IMR-90 (cell line): Measurements from ENCODE around the gene NELL1. TPM values are rescaled to one million over a fixed set of nuclear protein-coding genes. Genes with fewer than 3 reads are reported as not detected.

Experiments used
- ATAC-seq: fragments of 200-7000 bp; cut with Tn5 transposase; 2 replicates; pipeline ENCODE4 v1.9.1; 2020; ENCODE audit warnings: low read depth, mild to moderate bottlenecking, moderate library complexity
- BruUV-seq: library from RNA; stranded (reverse); fragments of 400-500 nt; replicated peaks from 2 replicates; lab custom pipeline; 2021; lab: Mats Ljungman, UMichigan
- CTCF ChIA-PET: fragments of 300-600 bp; formaldehyde crosslinking; extraction: SDS; loops from one replicate; lab custom pipeline; 2021; ENCODE audit warnings: antibody characterized with exemption; lab: Yijun Ruan, JAX
- POLR2A ChIA-PET: fragments of 300-600 bp; sonication (Branson Sonifier 250); formaldehyde crosslinking; loops from one replicate; lab custom pipeline; 2022; ENCODE audit warnings: antibody characterized with exemption; ENCODE audit not compliant: unreplicated experiment; lab: Charles Lee
- DNase-seq: peaks from one replicate; pipeline ENCODE4 v3.0.0; 2013
- H2AFZ ChIP-seq: replicated peaks from 2 replicates; pipeline ENCODE3; 2013; ENCODE audit warnings: low read length, mild to moderate bottlenecking; ENCODE audit not compliant: poor library complexity
- H2AK5ac ChIP-seq: 2 replicates; pipeline ENCODE4 v1.6.1; 2013; ENCODE audit warnings: low read depth, low read length, inconsistent platforms
- H2AK9ac ChIP-seq: replicated peaks from 2 replicates; pipeline ENCODE3; 2013; ENCODE audit warnings: mild to moderate bottlenecking, low read depth, low read length, moderate library complexity; ENCODE audit not compliant: poor library complexity
- H2BK120ac ChIP-seq: 2 replicates; pipeline ENCODE4 v1.6.1; 2013; ENCODE audit warnings: low read depth, low read length, inconsistent platforms
- H2BK15ac ChIP-seq: 3 replicates; pipeline ENCODE4 v1.6.1; 2013; ENCODE audit warnings: low read depth, low read length, inconsistent platforms
- H2BK20ac ChIP-seq: 2 replicates; pipeline ENCODE4 v1.6.1; 2013; ENCODE audit warnings: low read depth, mild to moderate bottlenecking, inconsistent platforms, low read length, moderate library complexity
- H2BK5ac ChIP-seq: 2 replicates; pipeline ENCODE4 v1.6.1; 2013; ENCODE audit warnings: mild to moderate bottlenecking, low read depth, low read length, inconsistent platforms; ENCODE audit not compliant: poor library complexity, severe bottlenecking
- H3K14ac ChIP-seq: replicated peaks from 2 replicates; pipeline ENCODE4 v1.6.1; 2013; ENCODE audit warnings: low read depth, low read length, inconsistent platforms
- H3K18ac ChIP-seq: 2 replicates; pipeline ENCODE4 v1.6.1; 2013; ENCODE audit warnings: low read depth, low read length, control low read depth
- H3K23ac ChIP-seq: 2 replicates; pipeline ENCODE4 v1.6.1; 2013; ENCODE audit warnings: low read depth, low read length, inconsistent platforms
- H3K27ac ChIP-seq: 2 replicates; pipeline ENCODE4 v1.5.1; 2013; ENCODE audit warnings: mild to moderate bottlenecking, control low read depth, low read length; ENCODE audit not compliant: insufficient read depth
- H3K27me3 ChIP-seq: 2 replicates; pipeline ENCODE4 v1.6.1; 2013; ENCODE audit warnings: low read length; ENCODE audit not compliant: control insufficient read depth, insufficient read depth
- H3K36me3 ChIP-seq: 2 replicates; pipeline ENCODE4 v1.6.1; 2013; ENCODE audit warnings: low read length, mixed read lengths; ENCODE audit not compliant: control insufficient read depth, insufficient read depth
- H3K4ac ChIP-seq: 2 replicates; pipeline ENCODE4 v1.6.1; 2013; ENCODE audit warnings: low read depth, low read length, inconsistent platforms
- H3K4me1 ChIP-seq: 2 replicates; pipeline ENCODE4 v1.6.1; 2013; ENCODE audit warnings: low read length, mixed read lengths; ENCODE audit not compliant: control insufficient read depth, insufficient read depth
- H3K4me2 ChIP-seq: 2 replicates; pipeline ENCODE4 v1.6.1; 2013; ENCODE audit warnings: low read depth, mild to moderate bottlenecking, control low read depth, low read length, moderate library complexity
- H3K4me3 ChIP-seq: 2 replicates; pipeline ENCODE4 v1.5.1; 2013; ENCODE audit warnings: low read depth, mild to moderate bottlenecking, control low read depth, low read length, moderate library complexity; ENCODE audit not compliant: insufficient read depth
- H3K56ac ChIP-seq: 2 replicates; pipeline ENCODE4 v1.6.1; 2013; ENCODE audit warnings: low read length, inconsistent platforms; ENCODE audit not compliant: insufficient read depth; ENCODE audit errors: extremely low read depth
- H3K79me1 ChIP-seq, 2 experiments: 2 replicates each; pipeline ENCODE4 v1.6.1; 2013; ENCODE audit warnings: low read length in 2 of 2, inconsistent platforms in 1 of 2, low read depth in 1 of 2
- H3K9ac ChIP-seq: 2 replicates; pipeline ENCODE4 v1.6.1; 2013; ENCODE audit warnings: low read depth, low read length, control low read depth
- H3K9me1 ChIP-seq: 2 replicates; pipeline ENCODE4 v1.6.1; 2013; ENCODE audit warnings: low read length, inconsistent platforms; ENCODE audit not compliant: insufficient read depth
- H3K9me3 ChIP-seq: 2 replicates; pipeline ENCODE4 v1.6.1; 2013; ENCODE audit warnings: low read length; ENCODE audit not compliant: control insufficient read depth, insufficient read depth
- H4K20me1 ChIP-seq: 2 replicates; pipeline ENCODE4 v1.6.1; 2013; ENCODE audit warnings: low read length, inconsistent platforms; ENCODE audit not compliant: insufficient read depth
- H4K5ac ChIP-seq: 2 replicates; pipeline ENCODE4 v1.6.1; 2013; ENCODE audit warnings: mild to moderate bottlenecking, low read depth, low read length, control low read depth
- H4K8ac ChIP-seq, 2 experiments: 2 replicates each; pipeline ENCODE4 v1.6.1; 2013; ENCODE audit warnings: low read depth in 2 of 2, low read length in 2 of 2, control low read depth in 1 of 2, inconsistent platforms in 1 of 2
- H4K91ac ChIP-seq: 2 replicates; pipeline ENCODE4 v1.6.1; 2013; ENCODE audit warnings: low read depth, low read length, inconsistent platforms; ENCODE audit not compliant: insufficient read depth
- MAZ ChIP-seq: IDR thresholded peaks from 2 replicates; pipeline ENCODE4 v1.6.1; 2012; ENCODE audit warnings: low read depth, mild to moderate bottlenecking, low read length, improper control_type of control experiment, moderate library complexity, borderline replicate concordance
- WGBS, 2 experiments: methylation state at CpG; one replicate each; pipeline versions ENCODE4 v1.1.5 to v1.1.7; 2013; ENCODE audit warnings: missing lambda C conversion rate in 2 of 2; ENCODE audit not compliant: insufficient read length in 1 of 2; ENCODE audit errors: extremely low coverage in 2 of 2; 5-methylcytosine and 5-hydroxymethylcytosine counted together
- dilution Hi-C: fragments of 300-500 bp; cut with HindIII; formaldehyde crosslinking; loops from one replicate; pipeline ENCODE4 v1.14.3; 2018; ENCODE audit warnings: low sequenced_read_pairs; ENCODE audit not compliant: unreplicated experiment
- in situ Hi-C: fragments of 300-500 bp; cut with MboI; formaldehyde crosslinking; loops from 3 replicates; pipeline ENCODE4 v1.14.3; 2019; ENCODE audit warnings: low sequenced_read_pairs, inconsistent platforms, mixed read lengths
- intact Hi-C: fragments of 100-400 bp; cut with micrococcal nuclease; formaldehyde crosslinking; loops from 2 replicates; pipeline ENCODE4 v1.10.0; 2022
- polyA plus RNA-seq, 3 experiments: library from polyadenylated mRNA; depleted of rRNA; stranded (reverse); fragments of >200 nt; gene quantifications; 2 replicates each; pipeline ENCODE4 v1.2.3, GENCODE V29; 2012; ENCODE audit warnings: low replicate concordance in 1 of 3
- total RNA-seq: library from RNA; depleted of rRNA; stranded (reverse); fragments of >200 nt; gene quantifications from 2 replicates; pipeline ENCODE4 v1.2.3, GENCODE V29; 2012

The NELL1 gene
- total and polyA plus RNA-seq, 2 of the 4 experiments (the other 2 are of a cell fraction), result not detected

DNA sequence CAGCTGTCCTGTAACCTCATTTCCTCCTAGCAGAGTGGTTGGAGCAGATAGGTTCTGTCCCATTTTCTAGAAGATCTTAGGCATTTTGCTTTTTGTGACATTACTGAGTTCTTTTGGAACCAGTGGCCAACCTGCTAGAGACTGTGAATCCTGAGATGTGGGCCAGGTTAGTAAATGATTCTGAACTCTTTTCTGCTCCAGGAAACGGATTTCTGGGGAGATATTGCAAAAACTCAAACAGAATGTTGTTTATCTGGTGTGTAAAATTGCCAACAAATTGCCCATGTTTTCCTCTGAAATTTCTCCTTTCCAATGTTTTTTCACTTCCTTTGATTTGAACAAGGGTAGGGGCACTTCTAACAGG, 37.2 kb upstream of the NELL1 start:
- Histone ChIP-seq H2AK9ac (no peak overlapping the region), H4K5ac (no peak overlapping the region), H3K56ac (no peak overlapping the region), H3K27me3 (no peaks in the 10 kb centered on the region), H3K18ac (no peak overlapping the region), H3K36me3 (no peaks in the 10 kb centered on the region), H3K4me2 (no peak overlapping the region), H3K27ac (no peak overlapping the region), H2BK5ac (no peak overlapping the region), H4K20me1 (no peaks in the 10 kb centered on the region), H2BK15ac (no peak overlapping the region), H3K9me3 (no peaks in the 10 kb centered on the region), H4K8ac (no peak overlapping the region), H3K23ac (no peak overlapping the region), H3K14ac (no peak overlapping the region), H2AK5ac (no peak overlapping the region), H2AFZ (no peak overlapping the region), H3K79me1 (no peaks in the 10 kb centered on the region), H3K4me1 (no peaks in the 10 kb centered on the region), H2BK20ac (no peak overlapping the region), H3K9me1 (no peaks in the 10 kb centered on the region), H2BK120ac (no peak overlapping the region), H3K9ac (no peak overlapping the region), H4K91ac (no peak overlapping the region), H3K4ac (no peak overlapping the region), H3K4me3 (no peak overlapping the region)
- no peak for TF ChIP-seq MAZ
- CTCF ChIA-PET, result no interaction called here
- ATAC-seq (no peak), DNase-seq (no peak)
- POLR2A ChIA-PET, result no interaction called here
- intact Hi-C loops, result no loop called here
- BruUV-seq, result no TSS peak
- in situ Hi-C loops, result no loop called here
- WGBS, 2 experiments, result no CpG with 5 or more reads among the region's 1 CpG
- dilution Hi-C loops, result no loop called here
